ENCODE measurements around the gene PSMA3. TPM values are rescaled to one million over a fixed set of nuclear protein-coding genes. Genes with fewer than 3 reads are reported as not detected.
A peak's percentile ranks its signal among the peaks of the same experiment; 100 is the strongest.
"Not testable (repeated sequence)": the region's sequence is repeated elsewhere in the genome, so short reads cannot be mapped to it uniquely, and the experiment has no call there.

Gene PSMA3
- 91.2 TPM for total RNA-seq

DNA sequence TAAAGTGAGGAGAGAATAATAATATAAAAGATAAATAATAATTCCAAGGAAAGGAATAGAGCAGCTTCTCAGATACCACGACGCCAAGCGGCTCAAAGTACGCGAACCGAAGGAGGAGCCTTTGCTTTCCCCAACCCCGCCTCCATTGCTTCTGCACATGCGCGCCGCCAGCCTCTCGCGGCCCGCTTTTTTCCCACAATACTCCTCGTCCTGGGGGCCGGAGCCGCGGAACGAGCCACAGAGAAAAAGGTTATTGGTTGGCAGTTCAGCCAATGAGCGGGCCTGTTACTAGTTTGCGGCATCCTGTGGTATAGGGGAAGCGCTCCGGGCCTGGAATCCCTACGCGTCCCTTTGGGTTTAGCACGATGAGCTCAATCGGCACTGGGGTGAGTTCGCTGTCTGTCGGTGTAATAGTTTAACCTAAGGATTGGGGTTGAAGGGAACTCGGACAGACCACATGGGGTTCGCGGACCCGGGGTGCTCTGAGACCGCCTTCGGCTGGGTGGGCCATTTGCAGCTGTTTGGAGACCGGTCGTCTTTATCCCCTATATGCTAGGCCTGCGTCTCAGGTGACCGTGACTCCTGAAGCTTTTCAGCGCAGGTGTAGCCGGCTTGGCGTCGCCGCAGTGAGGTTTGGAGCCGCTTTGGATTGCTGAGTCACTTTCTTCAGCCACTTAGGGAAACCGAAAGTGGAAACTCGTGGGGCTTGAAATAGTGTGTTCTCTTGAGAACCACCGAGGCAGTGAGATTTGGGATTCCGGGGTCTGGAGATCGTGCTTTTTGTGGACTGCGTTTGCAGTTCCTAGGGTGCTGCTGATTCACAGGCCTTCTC lies at the start of gene PSMA3:
Gene PSMA3, plus strand, starts transcription at position 288 of the 832 bp plus-strand sequence. Its CDS starts 78 bp downstream, at position 366.
- peak; percentile 98 for DNase-seq (ENCODE audit: low spot score)

DNA sequence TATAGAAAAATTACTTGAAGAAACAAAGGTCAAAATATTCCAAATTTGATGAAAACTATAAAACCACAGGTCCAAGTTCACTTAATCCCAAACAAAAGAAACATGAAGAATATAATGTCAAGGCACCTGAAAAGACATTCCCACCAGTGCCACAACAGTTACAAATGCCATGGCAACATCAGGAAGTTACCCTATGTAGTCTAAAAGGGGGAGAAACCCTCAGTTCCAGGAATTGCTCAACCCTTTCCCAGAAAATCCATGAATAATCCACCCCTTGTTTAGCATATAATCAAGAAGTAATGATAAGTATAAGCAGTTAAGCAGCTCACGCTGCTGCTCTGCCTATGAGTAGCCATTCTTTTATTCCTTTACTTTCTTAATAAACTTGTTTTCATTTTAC lies 48.4 kb upstream of the PSMA3 start:
- DNase-seq (ENCODE audit: low spot score), result no peak

DNA sequence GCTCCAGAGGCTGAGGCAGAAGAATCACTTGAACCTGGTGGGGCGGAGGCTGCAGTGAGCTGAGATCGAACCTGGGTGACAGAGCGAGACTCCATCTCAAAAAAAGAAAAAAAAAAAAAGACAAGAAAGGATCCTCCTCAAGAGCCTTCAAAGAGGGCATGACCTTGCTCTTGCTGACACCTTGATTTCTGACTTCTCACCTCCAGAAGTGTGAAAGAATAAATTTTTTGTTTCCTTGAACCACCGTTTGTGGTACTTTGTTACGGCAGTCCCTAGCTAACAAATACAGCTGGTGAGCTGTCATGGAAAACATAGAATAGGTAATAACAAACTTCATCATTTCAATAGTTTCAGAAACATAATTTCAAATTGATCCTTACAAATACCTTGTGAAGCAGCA lies 46.6 kb upstream of the PSMA3 start:
- DNase-seq (ENCODE audit: low spot score), result no peak

DNA sequence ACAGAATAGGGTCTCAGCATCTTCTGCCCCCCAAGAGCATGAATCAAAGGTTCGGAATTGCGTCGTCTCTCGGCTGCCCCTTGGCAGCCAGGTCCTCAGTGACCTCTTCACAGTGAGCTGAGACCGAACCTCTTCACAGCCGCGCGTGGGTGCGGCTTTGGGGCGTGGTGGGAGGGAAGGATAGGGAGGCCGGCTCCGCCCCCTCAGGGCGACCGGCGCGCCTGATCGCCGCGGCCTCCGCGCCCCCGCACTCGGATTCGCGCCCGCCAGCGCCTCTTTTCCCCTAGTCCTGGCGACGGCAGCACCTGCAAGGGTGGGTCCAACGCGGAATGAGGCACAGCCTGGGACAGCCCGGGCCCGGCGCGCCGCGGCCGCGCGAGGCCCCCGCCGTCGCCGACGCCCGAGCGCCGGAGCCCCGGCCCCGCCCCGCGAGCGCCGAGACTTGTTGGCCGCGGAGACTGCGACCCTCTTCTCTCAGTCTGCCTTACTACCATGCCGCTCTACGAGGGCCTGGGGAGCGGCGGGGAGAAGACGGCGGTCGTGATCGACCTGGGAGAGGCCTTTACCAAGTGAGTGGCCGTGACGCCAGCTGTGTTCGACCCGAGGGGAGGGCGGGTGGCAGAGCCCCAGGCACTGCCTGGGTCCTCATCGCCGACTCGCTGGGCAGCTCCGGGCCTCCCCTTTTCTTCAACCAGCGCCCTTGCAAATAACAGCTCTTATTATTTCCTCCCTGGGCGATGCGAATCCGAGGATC lies 44.7 kb upstream of the PSMA3 start, which contains the start of gene ACTR10:
Gene ACTR10, plus strand, starts transcription at position 424 of the 754 bp plus-strand sequence. Its CDS starts 69 bp downstream, at position 493.
- peak; percentile 83 for DNase-seq (ENCODE audit: low spot score)

DNA sequence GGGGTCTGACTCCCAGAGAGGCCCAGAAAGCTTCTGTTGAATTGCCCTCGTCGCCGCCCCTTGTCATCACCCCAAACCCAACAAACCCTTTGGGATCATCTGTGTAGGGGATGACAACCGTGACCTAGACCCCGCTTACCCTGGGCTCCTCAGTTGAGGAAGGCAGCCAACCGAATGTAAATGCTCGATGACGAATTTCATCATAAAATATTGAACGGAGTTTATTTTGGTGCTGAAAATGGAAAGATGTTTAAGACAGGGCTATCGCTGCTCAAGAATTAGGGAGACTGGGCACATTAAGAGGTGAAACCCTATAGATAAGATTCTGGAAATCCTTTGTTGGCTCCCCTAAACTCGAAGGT lies 44.2 kb upstream of the PSMA3 start:
- no peak for DNase-seq (ENCODE audit: low spot score)

DNA sequence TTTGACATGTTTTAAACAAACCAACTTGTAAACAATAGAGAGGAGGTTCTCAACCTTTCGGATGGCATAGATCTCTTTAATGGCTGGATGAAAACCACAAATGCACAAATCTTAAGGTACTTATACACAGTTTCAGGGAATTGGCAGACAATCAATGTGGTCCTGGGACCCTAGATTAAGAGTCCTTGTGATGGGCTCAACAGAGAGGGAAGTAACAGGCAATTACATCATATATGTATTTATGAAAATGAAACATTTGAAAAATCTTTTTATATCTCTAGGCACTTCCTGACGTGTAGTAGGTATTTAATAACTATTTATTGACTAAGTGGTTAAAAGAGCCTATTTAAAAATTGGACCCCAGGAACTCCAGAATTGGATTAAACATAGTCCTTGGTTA lies 43.8 kb upstream of the PSMA3 start:
- no peak for DNase-seq (ENCODE audit: low spot score)

DNA sequence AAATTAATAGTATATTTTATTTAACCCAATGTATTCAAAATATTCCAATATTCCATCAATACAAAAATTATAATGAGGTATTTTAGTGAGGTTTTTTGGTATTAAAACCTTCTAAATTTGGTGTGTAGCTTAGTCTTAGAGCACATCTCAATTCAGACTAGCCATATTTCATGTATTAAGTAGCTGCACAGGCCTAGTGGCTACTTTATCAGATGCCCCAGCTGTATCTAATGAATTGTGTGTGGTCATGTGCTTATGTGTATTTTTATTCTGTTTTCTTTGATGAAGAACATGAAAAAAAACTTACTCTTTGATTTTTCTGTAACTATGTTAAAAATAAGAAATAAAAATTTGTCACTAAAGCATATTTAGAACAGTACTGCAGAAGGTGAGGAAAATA lies 31.5 kb upstream of the PSMA3 start:
- DNase-seq (ENCODE audit: low spot score), result no peak

DNA sequence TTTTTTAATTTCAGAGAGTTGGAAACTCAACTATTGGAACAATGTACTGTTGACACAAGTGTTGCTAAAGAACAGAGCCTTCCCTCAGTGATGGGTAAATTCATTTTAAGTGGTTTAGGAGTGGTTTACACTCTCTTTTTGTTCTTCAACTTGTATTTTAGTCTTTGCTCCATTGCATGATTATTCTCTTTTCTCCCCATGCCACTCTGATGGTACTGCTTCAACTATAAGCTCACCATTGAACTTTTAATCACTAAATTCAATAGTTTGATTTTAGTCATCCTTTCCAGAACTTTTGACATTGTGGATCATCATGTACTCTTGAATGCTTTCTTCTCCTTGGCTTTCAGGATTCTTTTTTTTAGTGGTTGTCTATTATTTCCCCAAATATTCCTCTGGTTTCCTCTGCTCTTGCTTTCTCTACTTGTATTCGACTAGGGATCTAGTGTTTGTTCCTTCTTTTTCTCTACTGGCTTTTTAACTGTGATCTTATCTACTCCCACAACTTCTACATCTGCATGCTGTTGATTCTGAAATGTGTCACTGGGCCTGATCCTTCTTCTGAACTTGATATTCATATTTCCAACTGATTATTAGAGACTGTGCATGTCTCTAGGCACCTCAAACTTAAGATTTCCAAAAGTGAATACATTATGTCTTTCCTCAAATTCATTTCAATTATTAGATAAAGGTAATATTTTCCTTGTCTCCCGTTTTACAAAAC lies 29.3 kb upstream of the PSMA3 start:
- no peak for DNase-seq (ENCODE audit: low spot score)

DNA sequence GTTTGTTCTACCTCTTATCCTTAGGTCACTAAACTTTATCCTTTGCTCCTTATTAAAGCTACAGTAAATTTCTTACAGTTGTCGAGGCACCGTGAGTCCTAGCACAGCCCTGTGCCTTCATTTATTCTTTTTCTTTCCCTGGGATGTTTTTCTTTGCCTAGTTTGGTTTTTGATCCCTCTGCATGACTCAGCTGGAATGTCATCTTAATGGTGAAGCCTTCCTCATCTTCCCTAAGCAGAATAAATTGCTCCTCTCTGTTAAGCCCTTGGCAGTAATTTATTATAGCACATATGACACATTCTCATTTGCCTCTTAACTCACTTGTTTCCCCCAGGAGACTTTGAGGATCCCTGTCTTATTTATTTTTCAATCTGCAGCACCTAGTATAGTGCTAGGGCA lies 28.1 kb upstream of the PSMA3 start:
- no peak for DNase-seq (ENCODE audit: low spot score)

DNA sequence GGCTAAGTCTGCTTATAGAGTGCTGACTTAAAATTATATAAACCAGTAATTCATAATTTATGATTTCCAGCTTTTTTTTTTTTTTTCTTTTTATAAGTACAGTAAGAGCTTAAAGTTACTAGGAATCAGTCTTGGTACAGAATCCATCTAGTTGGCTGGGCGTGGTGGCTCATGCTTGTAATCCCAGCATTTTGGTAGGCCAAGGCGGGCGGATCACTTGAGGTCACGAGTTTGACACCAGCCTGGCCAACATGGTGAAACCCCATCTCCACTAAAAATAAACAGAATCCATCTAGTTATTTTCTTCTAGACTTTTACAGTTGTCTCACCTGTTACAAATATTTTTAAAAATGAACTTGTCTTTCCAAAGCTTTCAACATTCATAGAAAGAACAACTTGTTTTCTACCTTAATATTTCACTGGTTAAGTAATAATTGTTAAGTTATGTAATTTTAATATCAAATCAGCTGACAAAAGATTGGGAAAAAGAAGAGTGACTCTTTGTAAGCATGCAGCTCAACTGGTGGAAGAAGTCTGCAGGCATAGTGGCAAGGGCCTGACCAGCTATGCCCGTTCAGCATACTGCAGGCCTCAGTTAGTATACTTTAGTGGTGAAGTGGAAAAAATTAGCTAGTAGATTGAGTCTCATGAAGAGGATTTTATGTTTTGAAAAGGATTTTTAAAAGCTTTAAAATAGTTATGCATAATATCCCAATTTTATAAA lies 17.4 kb upstream of the PSMA3 start:
- no peak for DNase-seq (ENCODE audit: low spot score)

DNA sequence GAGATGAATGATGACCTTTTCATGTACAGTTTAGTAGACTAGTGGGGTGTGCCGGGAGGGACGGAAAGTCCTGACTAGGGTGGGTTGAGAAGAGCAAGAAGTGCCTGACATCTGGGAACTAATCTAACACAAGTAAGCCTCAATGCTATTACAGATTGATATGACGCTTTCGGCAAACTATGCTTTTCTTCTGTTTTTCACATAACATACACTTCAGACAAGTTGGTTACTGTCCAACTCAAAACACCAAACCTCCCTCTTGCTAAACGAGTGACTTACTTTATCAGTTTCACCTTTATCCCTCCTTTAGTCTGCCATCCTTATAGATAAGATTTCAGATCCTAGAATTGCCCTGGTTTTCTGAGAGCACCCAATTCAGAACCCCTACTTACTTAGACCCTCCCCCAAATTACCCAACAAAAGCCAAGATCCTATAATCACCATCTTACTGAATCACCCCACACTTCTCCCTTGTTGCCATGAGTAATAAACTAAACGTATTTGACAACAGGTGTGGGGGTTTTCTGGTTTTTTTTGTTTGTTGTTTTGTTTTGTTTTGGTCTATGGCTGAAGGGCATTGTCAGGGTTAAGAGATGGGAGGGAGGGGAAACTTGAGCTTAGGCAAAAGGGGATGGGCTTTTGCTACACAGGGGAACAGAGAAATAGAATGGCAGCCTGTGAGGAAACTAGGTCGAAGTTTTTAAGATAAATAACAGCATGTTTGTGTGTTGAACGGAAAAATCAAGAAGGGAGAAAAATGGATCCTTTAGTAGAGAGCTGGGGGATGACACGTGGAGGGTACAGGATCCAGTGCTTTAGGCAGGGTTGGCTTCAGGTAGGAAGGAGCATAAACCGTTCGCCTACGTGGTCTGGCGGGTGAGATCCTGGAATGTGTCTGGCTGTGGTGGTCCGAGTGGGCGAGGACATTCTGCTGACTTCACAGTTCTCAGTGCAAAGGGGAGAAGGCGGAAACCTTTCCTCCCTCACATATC lies 6.1 kb upstream of the PSMA3 start:
- peak; percentile 24 for DNase-seq (ENCODE audit: low spot score)

DNA sequence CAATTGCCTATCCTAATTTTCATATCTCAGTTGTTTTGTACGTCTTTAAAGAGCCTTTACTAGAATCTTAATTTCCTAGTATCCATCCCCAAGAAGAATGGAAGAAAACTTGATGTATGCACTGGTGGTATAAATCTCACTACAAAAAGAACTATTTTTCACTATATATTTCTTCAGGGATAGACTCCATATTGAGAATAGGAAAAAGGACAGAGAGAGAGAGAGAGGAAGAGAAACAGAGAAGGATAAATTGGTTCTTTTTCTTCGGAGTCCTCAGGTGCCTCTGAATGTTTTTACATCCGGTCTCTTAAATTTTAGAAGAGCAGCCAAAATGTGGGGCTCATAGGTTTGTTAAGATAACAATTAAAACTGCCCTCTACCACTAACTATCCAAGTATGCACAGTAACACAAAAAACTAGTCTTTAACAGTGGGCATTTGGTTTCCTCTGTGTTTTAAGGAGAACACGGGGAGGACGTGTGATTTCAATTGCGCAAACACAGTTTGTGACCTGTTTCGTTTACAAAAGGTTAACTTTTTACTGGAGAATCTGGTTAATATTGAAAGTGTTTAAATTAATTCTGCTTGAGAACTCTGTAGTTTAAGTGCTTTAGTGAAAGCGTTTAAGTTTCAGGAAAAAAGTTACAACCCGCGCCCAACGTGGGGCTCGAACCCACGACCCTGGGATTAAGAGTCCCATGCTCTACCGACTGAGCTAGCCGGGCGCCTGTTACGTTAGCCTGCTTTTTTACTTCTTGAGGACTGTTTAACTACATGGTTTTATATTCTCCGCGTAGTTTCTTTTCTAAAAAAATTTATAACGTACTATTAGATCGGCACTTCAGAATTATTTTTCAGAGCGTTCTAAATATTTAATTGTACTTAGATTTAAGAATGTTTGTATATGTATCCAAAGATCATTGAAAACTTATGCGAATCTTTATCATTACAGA lies 5.1 kb upstream of the PSMA3 start:
- DNase-seq (ENCODE audit: low spot score), result peak; percentile 83

DNA sequence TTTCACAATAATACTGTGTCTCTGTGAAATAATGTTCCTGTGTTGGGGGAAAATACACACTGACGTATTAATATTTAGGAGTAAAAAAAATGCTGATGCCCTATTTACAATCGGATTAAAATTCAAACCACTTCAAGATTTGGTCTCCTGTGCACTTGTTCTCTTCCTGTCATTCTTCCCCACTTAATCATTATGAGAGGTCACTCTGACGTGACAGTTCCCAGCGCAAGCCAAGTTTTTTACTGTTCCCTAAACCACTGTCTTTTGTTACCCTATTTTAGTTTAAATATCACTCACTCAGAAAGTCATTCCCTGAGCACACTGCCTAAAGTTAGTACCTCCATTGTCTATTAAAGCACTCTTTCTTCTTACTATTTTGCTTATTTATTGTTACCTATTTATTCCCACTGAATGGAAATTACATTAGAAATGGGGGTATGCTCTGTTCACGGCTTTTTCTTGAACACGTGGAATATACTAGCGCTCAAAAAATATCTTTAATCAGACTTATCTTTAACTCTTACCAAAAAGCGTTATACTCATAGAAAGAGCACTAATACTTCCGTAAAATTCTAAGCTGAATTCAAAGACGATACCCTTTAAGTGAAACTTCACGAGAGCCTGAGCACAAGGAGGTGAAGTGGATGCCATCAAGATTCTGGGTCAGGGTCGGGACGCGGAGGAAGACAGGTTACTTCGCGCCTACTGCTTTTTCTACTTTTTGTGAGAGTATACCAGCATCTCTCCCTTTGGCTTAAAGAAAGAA lies 670 bp upstream of the PSMA3 start:
- no peak for DNase-seq (ENCODE audit: low spot score)

DNA sequence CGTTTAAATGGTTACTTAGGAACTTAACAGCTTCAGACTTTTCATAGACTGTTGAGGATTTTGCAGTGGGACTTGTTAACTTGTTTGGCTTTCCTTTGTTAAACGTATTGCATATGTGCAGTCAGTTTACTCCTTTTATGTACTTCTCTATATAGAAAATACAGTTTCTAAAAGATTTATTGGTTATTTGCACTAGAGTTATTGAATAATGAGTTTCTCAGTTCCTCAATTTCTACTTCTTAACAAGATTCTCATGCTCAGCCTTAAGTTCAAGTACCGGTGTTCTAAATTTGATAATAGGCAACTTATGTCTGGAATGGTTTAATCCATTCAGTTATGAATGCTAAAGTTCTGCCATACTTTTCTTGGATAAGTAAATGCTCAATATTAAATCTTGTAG lies 919 bp downstream of the PSMA3 start:
- DNase-seq (ENCODE audit: low spot score), result no peak

DNA sequence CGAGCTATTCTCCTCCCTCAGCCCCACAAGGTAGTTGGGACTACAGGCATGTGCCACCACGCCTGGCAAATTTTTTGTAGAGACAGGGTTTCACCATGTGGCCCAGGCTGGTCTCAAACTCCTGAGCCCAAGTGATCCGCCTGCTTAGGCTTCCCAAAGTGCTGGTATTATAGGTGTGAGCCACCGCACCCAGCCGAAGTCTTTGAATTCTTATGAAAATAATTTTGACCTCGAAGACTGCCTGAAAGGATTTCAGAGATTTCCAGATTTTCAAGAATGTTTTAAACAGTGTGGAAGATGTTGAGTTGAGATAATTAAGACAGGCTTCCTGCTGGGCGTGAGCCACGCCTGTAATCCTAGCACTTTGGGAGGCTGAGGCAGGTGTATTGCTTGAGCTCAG lies 5.0 kb downstream of the PSMA3 start:
- no peak for DNase-seq (ENCODE audit: low spot score)

DNA sequence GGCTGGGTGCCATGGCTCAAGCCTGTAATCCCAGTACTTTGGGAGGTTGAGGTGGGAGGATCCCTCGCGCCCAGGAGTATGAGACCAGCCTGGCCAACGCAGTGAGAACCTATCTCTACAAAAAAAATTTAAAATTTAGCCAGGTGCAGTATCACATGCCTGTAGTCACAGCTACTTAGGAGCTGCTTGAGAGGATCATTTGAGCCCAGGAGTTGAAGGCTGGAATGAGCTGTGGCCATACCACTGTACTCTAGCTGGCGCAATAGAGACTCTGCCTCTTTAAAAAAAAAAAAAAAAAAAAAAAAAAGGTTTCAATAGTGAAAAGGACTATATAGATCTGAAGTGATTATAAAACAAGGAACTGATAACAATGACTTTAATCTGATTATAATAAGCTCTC lies 13.5 kb downstream of the PSMA3 start:
- DNase-seq (ENCODE audit: low spot score), result no peak

DNA sequence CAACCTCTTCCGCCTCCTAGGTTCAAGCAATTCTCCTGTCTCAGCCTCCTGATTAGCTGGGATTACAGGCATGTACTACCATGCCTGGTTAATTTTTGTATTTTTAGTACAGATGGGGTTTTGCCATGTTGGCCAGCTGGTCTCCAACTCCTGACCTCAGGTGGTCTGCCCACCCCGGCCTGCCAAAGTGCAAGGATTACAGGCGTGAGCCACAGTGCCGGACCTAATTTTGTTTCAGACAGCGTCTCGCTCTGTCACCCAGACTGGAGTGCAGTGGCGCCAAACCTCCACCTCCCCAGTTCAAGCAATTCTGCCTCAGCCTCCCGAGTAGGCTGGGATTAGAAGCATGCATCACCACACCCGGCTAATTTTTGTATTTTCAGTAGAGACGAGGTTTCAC lies 17.4 kb downstream of the PSMA3 start:
- DNase-seq (ENCODE audit: low spot score), result not testable (repeated sequence)

DNA sequence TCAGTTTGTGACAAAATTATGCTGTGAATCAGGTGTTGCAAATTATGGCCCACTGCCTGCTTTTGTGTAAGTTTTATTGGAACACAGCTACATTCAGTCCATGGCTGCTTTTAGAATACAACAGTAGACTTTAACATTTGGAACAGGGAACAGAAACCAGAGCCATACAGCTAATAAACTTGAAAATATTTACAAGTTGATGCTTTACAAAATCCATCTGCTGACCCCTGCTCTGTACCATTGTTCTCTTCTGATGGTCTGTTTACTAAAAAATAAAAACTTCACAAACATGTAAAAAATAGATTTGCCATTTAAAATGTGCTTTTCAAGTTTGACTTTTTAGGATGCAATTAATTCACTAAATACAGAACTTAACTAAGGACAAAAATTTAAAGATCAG lies 20.8 kb downstream of the PSMA3 start:
- DNase-seq (ENCODE audit: low spot score), result no peak

DNA sequence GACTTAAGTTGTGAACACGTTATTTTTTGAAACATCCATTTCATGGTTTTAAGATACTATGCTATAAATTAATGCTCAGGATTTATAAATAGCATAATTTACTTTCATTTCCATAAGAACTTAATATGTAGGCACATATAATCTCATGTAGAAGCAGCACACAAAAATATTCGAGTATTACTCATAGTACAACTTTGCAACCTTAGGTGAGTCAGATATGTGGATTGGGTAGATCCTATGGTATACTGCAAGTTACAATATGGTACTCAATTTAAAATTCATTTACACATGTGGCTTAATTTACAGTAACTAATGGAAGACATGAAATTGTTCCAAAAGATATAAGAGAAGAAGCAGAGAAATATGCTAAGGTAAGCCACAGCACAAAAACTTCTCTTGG lies 26.0 kb downstream of the PSMA3 start:
- no peak for DNase-seq (ENCODE audit: low spot score)

All from mucosa of gallbladder (tissue), 1 donor.